Neural cell (in vitro differentiated cells): ENCODE results near the gene SLC38A3. TPM values are rescaled to one million over a fixed set of nuclear protein-coding genes. Genes with fewer than 3 reads are reported as not detected.

Source experiments
- H2AFZ ChIP-seq: fragments of 200-600, 300-800 bp; sonication (generic), shearing (Covaris generic); 2 replicates; pipeline ENCODE4 v1.6.0; 2014; ENCODE audit warnings: low read depth, mild to moderate bottlenecking, antibody characterized with exemption, low read length, moderate library complexity
- H3F3A ChIP-seq: fragments of 200-600 bp; shearing (Covaris generic); 2 replicates; pipeline ENCODE4 v1.6.1; 2016; ENCODE audit warnings: mild to moderate bottlenecking, moderate library complexity, mixed read lengths, antibody characterized with exemption, low read length; ENCODE audit not compliant: insufficient read depth, poor library complexity, severe bottlenecking
- H3K27ac ChIP-seq: fragments of 200-600, 300-800 bp; sonication (generic), shearing (Covaris generic); 2 replicates; pipeline ENCODE4 v1.5.1; 2014; ENCODE audit warnings: mild to moderate bottlenecking, low read length, moderate library complexity
- H3K27me3 ChIP-seq: fragments of 300-800, 200-600 bp; sonication (generic), shearing (Covaris generic); 2 replicates; pipeline ENCODE4 v1.6.0; 2014; ENCODE audit warnings: mild to moderate bottlenecking, low read depth, low read length, moderate library complexity; ENCODE audit not compliant: insufficient read depth
- H3K36me3 ChIP-seq: fragments of 300-800, 200-600 bp; sonication (generic), shearing (Covaris generic); 2 replicates; pipeline ENCODE4 v1.5.1; 2014; ENCODE audit warnings: mild to moderate bottlenecking, antibody characterized with exemption, low read length, moderate library complexity; ENCODE audit not compliant: insufficient read depth
- H3K4me2 ChIP-seq: fragments of 300-800, 200-600 bp; sonication (generic), shearing (Covaris generic); 2 replicates; pipeline ENCODE4 v1.6.0; 2014; ENCODE audit warnings: mild to moderate bottlenecking, low read length
- H3K4me3 ChIP-seq: fragments of 300-800, 200-600 bp; sonication (generic), shearing (Covaris generic); 2 replicates; pipeline ENCODE4 v1.5.1; 2014; ENCODE audit warnings: mild to moderate bottlenecking, low read length, moderate library complexity
- H3K79me2 ChIP-seq: fragments of 200-600 bp; shearing (Covaris generic); replicated peaks from 2 replicates; pipeline ENCODE4 v1.6.0; 2014; ENCODE audit warnings: mild to moderate bottlenecking, low read length, moderate library complexity; ENCODE audit not compliant: insufficient read depth
- H3K9ac ChIP-seq: fragments of 300-800, 200-600 bp; sonication (generic), shearing (Covaris generic); 2 replicates; pipeline ENCODE4 v1.6.1; 2016; ENCODE audit warnings: mild to moderate bottlenecking, low read length, mixed read lengths
- H3K9me2 ChIP-seq: fragments of 200-600 bp; shearing (Covaris generic); 2 replicates; pipeline ENCODE4 v1.6.1; 2016; ENCODE audit warnings: mild to moderate bottlenecking, low read length, mixed read lengths; ENCODE audit not compliant: insufficient read depth
- H3K9me3 ChIP-seq: fragments of 200-600, 300-800 bp; sonication (generic), shearing (Covaris generic); 2 replicates; pipeline ENCODE4 v1.6.1; 2016; ENCODE audit warnings: mild to moderate bottlenecking, mixed run types, low read length, moderate library complexity, mixed read lengths
- H4K20me1 ChIP-seq: fragments of 200-600 bp; shearing (Covaris generic); 2 replicates; pipeline ENCODE4 v1.6.1; 2016; ENCODE audit warnings: mild to moderate bottlenecking, mixed run types; ENCODE audit not compliant: insufficient read depth
- EP300 ChIP-seq: fragments of 450-650 bp; conservative IDR thresholded peaks from 2 replicates; pipeline ENCODE4 v1.6.1; 2014; ENCODE audit warnings: antibody characterized with exemption, mild to moderate bottlenecking, moderate library complexity; ENCODE audit not compliant: poor library complexity, severe bottlenecking
- EZH2 ChIP-seq: fragments of 200-600, 300-800 bp; shearing (Covaris generic), sonication (generic); IDR thresholded peaks from 2 replicates; pipeline ENCODE4 v1.6.1; 2014; ENCODE audit warnings: antibody characterized with exemption, low read length, borderline replicate concordance, mild to moderate bottlenecking; ENCODE audit not compliant: insufficient read depth, poor library complexity, severe bottlenecking
- MXI1 ChIP-seq: fragments of 450-650 bp; conservative IDR thresholded peaks from 2 replicates; pipeline ENCODE4 v1.6.1; 2014; ENCODE audit warnings: antibody characterized with exemption, mild to moderate bottlenecking; ENCODE audit not compliant: poor library complexity, severe bottlenecking
- POLR2AphosphoS5 ChIP-seq: IDR thresholded peaks from 2 replicates; pipeline ENCODE4 v1.6.1; 2012
- RAD21 ChIP-seq: fragments of 450-650 bp; conservative IDR thresholded peaks from 2 replicates; pipeline ENCODE4 v1.6.1; 2014; ENCODE audit warnings: antibody characterized with exemption, mild to moderate bottlenecking, moderate library complexity
- REST ChIP-seq: IDR thresholded peaks from 2 replicates; pipeline ENCODE4 v1.6.1; 2012; ENCODE audit warnings: borderline replicate concordance
- SMC3 ChIP-seq: fragments of 450-650 bp; conservative IDR thresholded peaks from 2 replicates; pipeline ENCODE4 v1.6.1; 2014; ENCODE audit warnings: antibody characterized with exemption, mild to moderate bottlenecking, moderate library complexity; ENCODE audit not compliant: poor library complexity
- TAF1 ChIP-seq: IDR thresholded peaks from 2 replicates; pipeline ENCODE4 v1.6.1; 2012; ENCODE audit warnings: low read depth
- polyA plus RNA-seq: library from polyadenylated mRNA; depleted of rRNA; stranded (reverse); fragments of >200 nt; gene quantifications from 2 replicates; pipeline ENCODE4 v1.2.3, GENCODE V29; 2014
- TF ChIP-seq, protein P1 (sequence below): fragments of 450-650 bp; IDR thresholded peaks from 2 replicates; pipeline ENCODE4 v1.5.1; 2014; ENCODE audit warnings: antibody characterized with exemption, mild to moderate bottlenecking, moderate library complexity; ENCODE audit not compliant: poor library complexity, severe bottlenecking

The SLC38A3 gene
- polyA plus RNA-seq, 1 donor from 2014 or later: not detected

DNA sequence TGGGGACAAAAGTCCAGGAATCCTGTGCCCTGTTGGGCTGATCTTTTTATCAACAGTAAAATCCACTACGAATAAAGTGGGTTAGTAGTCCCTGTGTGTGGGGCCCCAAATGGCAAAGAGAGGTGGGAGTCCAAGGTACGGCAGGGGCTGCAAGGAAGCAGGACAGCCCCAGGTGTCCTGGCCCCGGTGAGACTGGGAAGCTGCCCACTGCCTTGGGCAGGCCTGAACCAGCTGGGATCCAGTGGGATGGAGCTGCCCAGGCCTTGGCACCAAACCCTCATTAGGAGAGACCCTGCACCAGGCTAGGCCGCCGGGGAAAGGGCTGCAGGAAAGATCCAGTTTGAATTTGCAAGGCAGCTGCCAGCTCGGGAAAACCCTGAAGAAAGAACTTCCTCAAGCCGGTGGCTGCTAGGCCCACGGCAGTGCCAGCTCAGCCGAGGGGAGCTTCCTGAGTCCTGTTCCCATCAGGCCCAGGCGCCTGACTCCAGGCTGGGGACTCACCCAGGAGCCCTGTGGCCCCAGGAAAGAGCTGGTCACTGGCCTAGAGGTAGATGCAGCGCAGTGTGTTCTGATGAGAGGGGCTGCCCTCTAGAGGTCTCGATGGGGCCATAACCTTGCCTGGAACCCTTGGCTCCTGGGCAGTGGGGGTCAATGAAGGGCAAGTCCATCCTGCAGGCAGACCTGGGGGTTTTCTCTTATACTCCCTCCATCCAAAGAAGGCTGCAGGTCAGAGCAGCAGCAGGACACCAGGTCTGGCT lies 16.5 kb downstream of the SLC38A3 start:
- no peak overlapping the region for H3K27ac ChIP-seq

DNA sequence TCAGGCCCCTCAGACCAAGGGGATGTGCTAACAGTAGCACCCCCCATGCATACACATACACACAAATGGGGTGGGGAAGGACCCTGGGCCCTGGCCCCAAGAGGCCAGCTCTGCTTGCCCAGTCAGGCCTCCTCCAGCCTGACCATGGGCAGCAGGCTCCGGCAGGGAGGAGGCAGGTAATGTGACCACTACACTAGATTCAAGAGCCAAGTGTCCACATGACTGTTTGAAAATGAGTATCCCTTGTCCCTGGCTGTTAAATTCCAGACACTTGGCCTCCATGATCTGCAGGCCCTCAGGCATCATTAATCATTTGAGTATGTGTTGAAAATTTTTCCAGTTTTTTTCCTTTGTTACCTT lies 17.1 kb downstream of the SLC38A3 start:
- H4K20me1 ChIP-seq: no peaks in the 10 kb centered on the region
- no peak for TF ChIP-seq POLR2AphosphoS5
- no peaks in the 10 kb centered on the region for H3K79me2 ChIP-seq
- H3K4me3 ChIP-seq: no peak overlapping the region
- no peak overlapping the region for H3K4me2 ChIP-seq
- H3F3A ChIP-seq: no peaks in the 10 kb centered on the region
- no peak overlapping the region for H3K9ac ChIP-seq
- no peaks in the 10 kb centered on the region for H3K36me3 ChIP-seq
- H3K27me3 ChIP-seq: no peaks in the 10 kb centered on the region
- H2AFZ ChIP-seq: no peak overlapping the region
- H3K27ac ChIP-seq: no peak overlapping the region
- no peaks in the 10 kb centered on the region for H3K9me2 ChIP-seq
- no peaks in the 10 kb centered on the region for H3K9me3 ChIP-seq

More for the DNA sequence above, 16.5 kb downstream of the SLC38A3 start:
- H3K4me2 ChIP-seq: no peak overlapping the region
- H3K4me3 ChIP-seq: no peak overlapping the region
- H3K27me3 ChIP-seq: no peaks in the 10 kb centered on the region
- no peak overlapping the region for H2AFZ ChIP-seq
- no peaks in the 10 kb centered on the region for H3K9me2 ChIP-seq
- H3K9me3 ChIP-seq: no peaks in the 10 kb centered on the region
- H3K79me2 ChIP-seq: no peaks in the 10 kb centered on the region
- H3F3A ChIP-seq: no peaks in the 10 kb centered on the region
- no peaks in the 10 kb centered on the region for H3K36me3 ChIP-seq
- TF ChIP-seq REST (no peak), EZH2 (no peak), EP300 (no peak), MXI1 (no peak), POLR2AphosphoS5 (no peak), TAF1 (no peak), RAD21 (no peak), SMC3 (no peak)
- TF ChIP-seq, protein P1, sequence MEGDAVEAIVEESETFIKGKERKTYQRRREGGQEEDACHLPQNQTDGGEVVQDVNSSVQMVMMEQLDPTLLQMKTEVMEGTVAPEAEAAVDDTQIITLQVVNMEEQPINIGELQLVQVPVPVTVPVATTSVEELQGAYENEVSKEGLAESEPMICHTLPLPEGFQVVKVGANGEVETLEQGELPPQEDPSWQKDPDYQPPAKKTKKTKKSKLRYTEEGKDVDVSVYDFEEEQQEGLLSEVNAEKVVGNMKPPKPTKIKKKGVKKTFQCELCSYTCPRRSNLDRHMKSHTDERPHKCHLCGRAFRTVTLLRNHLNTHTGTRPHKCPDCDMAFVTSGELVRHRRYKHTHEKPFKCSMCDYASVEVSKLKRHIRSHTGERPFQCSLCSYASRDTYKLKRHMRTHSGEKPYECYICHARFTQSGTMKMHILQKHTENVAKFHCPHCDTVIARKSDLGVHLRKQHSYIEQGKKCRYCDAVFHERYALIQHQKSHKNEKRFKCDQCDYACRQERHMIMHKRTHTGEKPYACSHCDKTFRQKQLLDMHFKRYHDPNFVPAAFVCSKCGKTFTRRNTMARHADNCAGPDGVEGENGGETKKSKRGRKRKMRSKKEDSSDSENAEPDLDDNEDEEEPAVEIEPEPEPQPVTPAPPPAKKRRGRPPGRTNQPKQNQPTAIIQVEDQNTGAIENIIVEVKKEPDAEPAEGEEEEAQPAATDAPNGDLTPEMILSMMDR: no peak
- no peaks in the 10 kb centered on the region for H4K20me1 ChIP-seq
- H3K9ac ChIP-seq: no peak overlapping the region
